Activated CD4-positive, alpha-beta T cell treated with anti-CD3 and anti-CD28 coated beads, Interleukin-2, amount 50 U/mL, for 4 hours (primary cell): ENCODE results near the gene FLOT1.
"Not testable (repeated sequence)": the region's sequence is repeated elsewhere in the genome, so short reads cannot be mapped to it uniquely, and the experiment has no call there.

Experiments
- DNase-seq, 2 experiments: peaks; one replicate each; pipeline ENCODE4 v3.0.0-alpha.2; 2020

The FLOT1 gene

GRCh38 chr6:30767158-30767943, 24.9 kb upstream of the FLOT1 start:
- no peak for DNase-seq

- no peak for DNase-seq
These were observed 24.1 kb upstream of the FLOT1 start for GRCh38 chr6:30766461-30767157.

- not testable (repeated sequence) for DNase-seq
These were observed 23.0 kb upstream of the FLOT1 start for GRCh38 chr6:30765495-30765894.

GRCh38 chr6:30764490-30765043, 22.1 kb upstream of the FLOT1 start:
- not testable (repeated sequence) for DNase-seq

- no peak for DNase-seq
These were observed 21.4 kb upstream of the FLOT1 start for GRCh38 chr6:30763618-30764489.

- DNase-seq: no peak
These were observed 20.7 kb upstream of the FLOT1 start for GRCh38 chr6:30763155-30763617.

GRCh38 chr6:30761791-30762429, 19.4 kb upstream of the FLOT1 start:
- DNase-seq: no peak

GRCh38 chr6:30760549-30760948, 18.1 kb upstream of the FLOT1 start:
- DNase-seq: no peak

- DNase-seq: no peak
These were observed 17.2 kb upstream of the FLOT1 start for GRCh38 chr6:30759575-30760239.

GRCh38 chr6:30757261-30757904, 14.9 kb upstream of the FLOT1 start:
- no peak for DNase-seq

GRCh38 chr6:30756405-30757003, 14.0 kb upstream of the FLOT1 start:
- not testable (repeated sequence) for DNase-seq

- no peak for DNase-seq
These were observed 12.1 kb upstream of the FLOT1 start for GRCh38 chr6:30754631-30755030.

- DNase-seq: no peak
These were observed 9.9 kb upstream of the FLOT1 start for GRCh38 chr6:30752157-30752927.

- no peak for DNase-seq
These were observed 7.8 kb upstream of the FLOT1 start for GRCh38 chr6:30750379-30750668.

GRCh38 chr6:30749554-30750378, 7.3 kb upstream of the FLOT1 start:
- no peak for DNase-seq

GRCh38 chr6:30748851-30749540, 6.5 kb upstream of the FLOT1 start:
- DNase-seq: no peak

GRCh38 chr6:30747902-30748769, 5.6 kb upstream of the FLOT1 start:
- DNase-seq: no peak

- DNase-seq: no peak
These were observed 4.8 kb upstream of the FLOT1 start for GRCh38 chr6:30747300-30747687.
